Natural killer cell (primary cell): ENCODE measurements around the gene LMX1A. TPM values are rescaled to one million over a fixed set of nuclear protein-coding genes. Genes with fewer than 3 reads are reported as not detected.

Experiments
- ATAC-seq, 3 donors: fragments of 150-1000 bp in 2 of 3; fragments of 200-7000 bp in 1 of 3; cut with Tn5 transposase; 1 replicate in 1 of 3; 2 replicates in 2 of 3; pipeline ENCODE4 v1.10.0; 2021; ENCODE audit warnings: mild to moderate bottlenecking in 2 of 3, moderate library complexity in 2 of 3
- DNase-seq, 2 donors: peaks; one replicate each; pipeline versions ENCODE4 v3.0.0 to v3.0.0-alpha.2; 2013 to 2021; ENCODE audit warnings: mixed read lengths in 1 of 2
- H3K27ac ChIP-seq: one replicate; pipeline ENCODE4 v1.5.1; 2013; ENCODE audit warnings: mild to moderate bottlenecking, low read length
- H3K27me3 ChIP-seq: one replicate; pipeline ENCODE4 v1.6.1; 2013; ENCODE audit warnings: low read length; ENCODE audit not compliant: control insufficient read depth, insufficient read depth
- H3K36me3 ChIP-seq: one replicate; pipeline ENCODE4 v1.6.1; 2013; ENCODE audit warnings: low read length; ENCODE audit not compliant: control insufficient read depth, insufficient read depth
- H3K4me1 ChIP-seq: one replicate; pipeline ENCODE4 v1.6.1; 2013; ENCODE audit warnings: low read length; ENCODE audit not compliant: control insufficient read depth, insufficient read depth
- H3K4me3 ChIP-seq: one replicate; pipeline ENCODE4 v1.5.1; 2013; ENCODE audit warnings: low read length
- H3K9me3 ChIP-seq: one replicate; pipeline ENCODE4 v1.6.1; 2013; ENCODE audit warnings: low read length; ENCODE audit not compliant: control insufficient read depth, insufficient read depth
- H3K27ac Mint-ChIP-seq, 2 donors: one replicate each; pipeline ENCODE4 v1.8.0; 2022; ENCODE audit warnings: mild to moderate bottlenecking in 2 of 2, mixed read lengths in 2 of 2, moderate library complexity in 1 of 2
- H3K27me3 Mint-ChIP-seq, 2 donors: one replicate each; pipeline ENCODE4 v1.8.0; 2022; ENCODE audit warnings: low read depth in 2 of 2, mixed read lengths in 2 of 2
- H3K36me3 Mint-ChIP-seq: one replicate; pipeline ENCODE4 v1.8.0; 2022; ENCODE audit warnings: mixed read lengths
- H3K4me1 Mint-ChIP-seq, 2 donors: one replicate each; pipeline ENCODE4 v1.8.0; 2022; ENCODE audit warnings: mixed read lengths in 2 of 2
- H3K4me3 Mint-ChIP-seq: one replicate; pipeline ENCODE4 v1.8.0; 2022; ENCODE audit warnings: mild to moderate bottlenecking, moderate library complexity, mixed read lengths
- H3K9me3 Mint-ChIP-seq, 2 donors: one replicate each; pipeline ENCODE4 v1.8.0; 2022; ENCODE audit warnings: mixed read lengths in 2 of 2
- CTCF ChIP-seq: fragments of 200-600 bp; IDR thresholded peaks from one replicate; pipeline ENCODE4 v1.8.0; 2022; ENCODE audit warnings: antibody characterized with exemption
- WGBS: methylation state at CpG from one replicate; pipeline ENCODE4 v1.1.7; 2013; ENCODE audit warnings: missing lambda C conversion rate; ENCODE audit not compliant: insufficient coverage; 5-methylcytosine and 5-hydroxymethylcytosine counted together
- intact Hi-C: fragments of 100-400 bp; cut with micrococcal nuclease; formaldehyde crosslinking; loops from one replicate; pipeline ENCODE4 v1.14.2; 2022
- total RNA-seq, 4 donors: library from RNA; stranded (reverse); fragments of 120-200 nt in 1 of 4; gene quantifications; one replicate each; pipeline versions ENCODE4 v1.2.3 to v1.2.4, GENCODE V29; 2013 to 2022

The LMX1A gene
- total RNA-seq, 3 donors from 2014 or later (not counting 1 experiment from before 2014, with no cell fraction given) = not detected

DNA sequence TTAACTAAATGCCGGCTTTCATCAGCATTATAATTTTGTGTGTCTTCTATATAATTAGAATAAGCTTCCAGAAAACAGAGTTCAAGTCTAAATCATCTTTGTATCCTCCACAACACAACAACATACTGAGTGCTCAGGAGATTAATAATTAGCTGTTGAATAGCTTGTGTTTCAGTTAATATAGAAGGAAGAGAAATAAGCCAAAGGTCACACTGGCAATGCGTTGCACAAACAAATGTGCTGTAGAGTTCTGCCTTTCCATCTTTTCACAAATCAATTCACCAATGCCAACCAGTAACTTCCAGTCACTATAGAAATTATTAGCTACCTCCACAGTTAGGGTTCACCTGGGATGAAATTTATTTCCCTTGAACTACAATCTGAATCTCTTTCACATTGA, 132.0 kb downstream of the LMX1A start:
- DNase-seq = no peak
- Histone ChIP-seq H3K36me3 (no peaks in the 10 kb centered on the region), H3K27ac (no peak overlapping the region), H3K4me3 (no peak overlapping the region), H3K9me3 (no peaks in the 10 kb centered on the region), H3K4me1 (no peaks in the 10 kb centered on the region), H3K27me3 (peaks cover 3% of the 10 kb centered on the region)
- no peaks in the 10 kb centered on the region for H3K36me3 Mint-ChIP-seq
- H3K27ac Mint-ChIP-seq = no peak overlapping the region
- whole genome bisulfite sequencing = 100% methylated on average over 1 of the region's 2 CpGs
- ATAC-seq = no peak
- H3K4me1 Mint-ChIP-seq = no peaks in the 10 kb centered on the region
- H3K4me3 Mint-ChIP-seq = no peak overlapping the region
- H3K9me3 Mint-ChIP-seq = peaks cover 2 to 5% of the 10 kb centered on the region in 2 donors
- TF ChIP-seq CTCF = no peak
- H3K27me3 Mint-ChIP-seq = peaks cover 0 to 12% of the 10 kb centered on the region in 2 donors
- intact Hi-C loops = no loop called here

GRCh38 chr1:165222580-165222979, 133.9 kb downstream of the LMX1A start:
- H3K27me3 Mint-ChIP-seq = peaks cover 9 to 16% of the 10 kb centered on the region in 2 donors

GRCh38 chr1:165218731-165219130, 137.8 kb downstream of the LMX1A start:
- H3K27me3 Mint-ChIP-seq = peaks cover 9 to 17% of the 10 kb centered on the region in 2 donors
- no peaks in the 10 kb centered on the region for H3K9me3 ChIP-seq
- H3K36me3 ChIP-seq = no peaks in the 10 kb centered on the region
- peaks cover 0 to 3% of the 10 kb centered on the region in 2 donors for H3K9me3 Mint-ChIP-seq
- intact Hi-C loops = no loop called here
- peaks cover 3% of the 10 kb centered on the region for H3K27me3 ChIP-seq
- H3K27ac Mint-ChIP-seq = no peak overlapping the region
- no peak overlapping the region for H3K4me3 ChIP-seq
- H3K4me1 Mint-ChIP-seq = no peaks in the 10 kb centered on the region
- no peaks in the 10 kb centered on the region for H3K36me3 Mint-ChIP-seq
- DNase-seq (no peak), ATAC-seq (no peak)
- WGBS = 23% methylated on average over 6 of the region's 6 CpGs
- no peaks in the 10 kb centered on the region for H3K4me1 ChIP-seq
- H3K4me3 Mint-ChIP-seq = no peak overlapping the region
- no peak for TF ChIP-seq CTCF
- H3K27ac ChIP-seq = no peak overlapping the region

More at GRCh38 chr1:165222580-165222979, 133.9 kb downstream of the LMX1A start:
- WGBS = 79% methylated on average over 5 of the region's 5 CpGs
- Histone ChIP-seq H3K9me3 (no peaks in the 10 kb centered on the region), H3K27me3 (peaks cover 3% of the 10 kb centered on the region), H3K27ac (no peak overlapping the region), H3K36me3 (no peaks in the 10 kb centered on the region), H3K4me3 (no peak overlapping the region), H3K4me1 (no peaks in the 10 kb centered on the region)
- no peak overlapping the region for H3K4me3 Mint-ChIP-seq
- ATAC-seq = no peak
- intact Hi-C loops = no loop called here
- TF ChIP-seq CTCF = no peak
- H3K27ac Mint-ChIP-seq = no peak overlapping the region
- DNase-seq = no peak
- H3K9me3 Mint-ChIP-seq = peaks cover 2 to 5% of the 10 kb centered on the region in 2 donors
- no peaks in the 10 kb centered on the region for H3K4me1 Mint-ChIP-seq
- H3K36me3 Mint-ChIP-seq = no peaks in the 10 kb centered on the region

GRCh38 chr1:165217958-165218357, 138.6 kb downstream of the LMX1A start:
- Histone ChIP-seq H3K27ac (no peak overlapping the region), H3K27me3 (peaks cover 3% of the 10 kb centered on the region), H3K4me3 (no peak overlapping the region), H3K36me3 (no peaks in the 10 kb centered on the region), H3K9me3 (no peaks in the 10 kb centered on the region), H3K4me1 (no peaks in the 10 kb centered on the region)
- H3K9me3 Mint-ChIP-seq = peaks cover 0 to 3% of the 10 kb centered on the region in 2 donors
- no peak overlapping the region for H3K27ac Mint-ChIP-seq
- WGBS = 36% methylated on average over 1 of the region's 1 CpG
- peaks cover 9 to 17% of the 10 kb centered on the region in 2 donors for H3K27me3 Mint-ChIP-seq
- intact Hi-C loops = no loop called here
- no peaks in the 10 kb centered on the region for H3K36me3 Mint-ChIP-seq
- H3K4me3 Mint-ChIP-seq = no peak overlapping the region
- DNase-seq (no peak), ATAC-seq (no peak)
- H3K4me1 Mint-ChIP-seq = no peaks in the 10 kb centered on the region
- TF ChIP-seq CTCF = no peak
